ENCODE measurements around the gene NEK7.
"Not testable (repeated sequence)": the region's sequence is repeated elsewhere in the genome, so short reads cannot be mapped to it uniquely, and the experiment has no call there.

Gene NEK7

GRCh38 chr1:198187973-198188588, 31.3 kb downstream of the NEK7 start:
- in situ Hi-C loops (cut with HindIII; ENCODE audit: low pct_ligation_motif_present, low pct_unique_long_range_greater_than_20kb, low sequenced_read_pairs): no loop called here

GRCh38 chr1:198191117-198191516, 34.3 kb downstream of the NEK7 start:
- in situ Hi-C loops (cut with HindIII; ENCODE audit: low pct_ligation_motif_present, low pct_unique_long_range_greater_than_20kb, low sequenced_read_pairs): no loop called here
- DNase-seq: no peak

More at GRCh38 chr1:198187973-198188588, 31.3 kb downstream of the NEK7 start:
- no peak for DNase-seq

DNA sequence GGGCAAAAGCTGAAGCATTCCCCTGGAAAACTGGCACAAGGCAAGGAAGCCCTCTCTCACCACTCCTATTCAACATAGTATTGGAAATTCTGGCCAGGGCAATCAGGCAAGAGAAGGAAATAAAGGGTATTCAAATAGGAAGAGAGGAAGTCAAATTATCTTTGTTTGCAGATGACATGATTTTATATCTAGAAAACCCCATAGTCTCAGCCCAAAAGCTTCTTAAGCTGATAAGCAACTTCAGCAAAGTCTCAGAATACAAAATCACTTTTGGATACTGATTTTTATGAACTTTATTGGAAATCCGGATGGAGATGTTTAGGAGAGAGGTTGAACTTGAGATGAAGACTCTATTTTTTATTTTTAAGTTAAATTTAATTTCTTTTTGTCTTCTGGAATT, 37.1 kb downstream of the NEK7 start:
- in situ Hi-C loops (cut with HindIII; ENCODE audit: low pct_ligation_motif_present, low pct_unique_long_range_greater_than_20kb, low sequenced_read_pairs); DNase-seq: not testable (repeated sequence)

DNA sequence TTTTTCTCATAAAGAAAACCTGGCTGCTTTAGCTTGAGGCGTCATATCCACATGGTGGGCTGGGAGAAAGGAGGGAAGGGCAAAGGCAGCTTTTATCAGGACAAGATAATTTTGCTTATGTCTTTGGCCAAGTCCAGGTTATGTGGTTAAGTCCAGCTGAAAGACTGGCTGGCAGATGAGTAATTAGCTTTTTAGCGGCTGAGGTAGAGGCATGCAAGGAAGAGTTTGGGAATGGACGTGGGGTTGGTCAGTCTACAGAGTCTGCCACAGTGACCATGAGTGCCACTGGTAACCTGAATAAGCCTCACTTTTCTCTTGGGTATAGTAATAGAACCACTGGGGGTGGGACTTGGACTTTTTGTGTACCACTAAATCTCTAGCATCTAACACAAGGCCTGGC, 39.8 kb downstream of the NEK7 start:
- in situ Hi-C loops (cut with HindIII; ENCODE audit: low pct_ligation_motif_present, low pct_unique_long_range_greater_than_20kb, low sequenced_read_pairs): no loop called here
- DNase-seq: no peak

DNA sequence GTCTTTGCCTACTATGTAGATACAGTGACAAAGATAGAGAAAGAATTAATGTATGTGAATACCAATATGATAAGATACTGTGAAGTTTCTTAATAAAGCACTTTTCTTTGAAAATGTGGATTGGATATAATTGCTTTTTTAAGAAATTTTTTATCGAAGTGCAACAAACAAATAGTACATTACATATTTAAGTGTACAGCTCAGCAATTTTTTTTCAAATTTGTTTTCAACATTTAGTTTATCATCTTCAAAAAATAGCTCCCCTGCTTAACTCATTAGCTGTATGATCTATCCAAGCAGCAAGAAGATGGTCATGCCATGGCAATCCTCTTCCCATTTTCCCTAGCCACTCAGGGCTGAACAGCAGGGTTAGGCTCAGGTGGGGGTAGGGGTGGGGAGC, 40.5 kb downstream of the NEK7 start:
- no peak for DNase-seq
- in situ Hi-C loops (cut with HindIII; ENCODE audit: low pct_ligation_motif_present, low pct_unique_long_range_greater_than_20kb, low sequenced_read_pairs): no loop called here

GRCh38 chr1:198199105-198199504, 42.3 kb downstream of the NEK7 start:
- no peak for DNase-seq
- in situ Hi-C loops (cut with HindIII; ENCODE audit: low pct_ligation_motif_present, low pct_unique_long_range_greater_than_20kb, low sequenced_read_pairs): no loop called here

DNA sequence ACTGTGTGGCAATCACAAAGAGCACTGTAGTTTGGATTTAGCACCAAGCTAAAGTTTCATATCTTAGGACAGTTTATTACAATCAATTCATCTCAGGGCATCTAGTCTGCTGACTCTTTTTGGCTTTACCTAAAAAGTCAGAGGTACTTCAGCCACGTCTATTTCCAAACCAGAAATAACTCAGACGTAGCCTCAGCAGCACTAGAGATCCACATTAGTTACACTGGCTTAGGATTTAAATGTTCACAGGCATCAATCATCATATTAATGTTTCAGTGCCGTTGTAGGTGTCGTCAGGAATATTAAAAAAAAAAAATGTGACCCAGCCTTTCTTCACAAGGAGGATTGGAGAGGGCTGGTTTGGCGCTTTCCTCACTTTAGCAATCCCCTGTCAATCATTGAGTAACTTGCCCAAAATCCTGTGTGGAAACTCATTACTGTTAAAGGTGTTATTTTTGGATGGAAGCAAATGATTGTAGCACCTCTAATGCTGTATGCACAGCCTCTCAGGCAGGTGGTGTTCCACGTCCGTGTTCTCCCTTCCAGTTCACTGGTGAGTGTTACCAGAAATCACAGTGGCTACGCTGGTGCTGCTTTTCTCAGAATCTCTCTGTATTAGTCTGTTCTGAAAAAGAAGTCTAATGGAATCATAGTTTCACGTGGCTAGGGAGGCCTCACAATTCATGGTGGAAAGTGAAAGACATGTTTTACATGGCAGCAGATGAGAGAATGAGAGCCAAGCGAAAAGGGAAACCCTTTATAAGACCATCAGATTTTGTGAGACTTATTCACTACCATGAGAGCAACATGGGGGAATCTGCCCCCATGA, 45.4 kb downstream of the NEK7 start:
- DNase-seq: no peak
- in situ Hi-C loops (cut with HindIII; ENCODE audit: low pct_ligation_motif_present, low pct_unique_long_range_greater_than_20kb, low sequenced_read_pairs): no loop called here

DNA sequence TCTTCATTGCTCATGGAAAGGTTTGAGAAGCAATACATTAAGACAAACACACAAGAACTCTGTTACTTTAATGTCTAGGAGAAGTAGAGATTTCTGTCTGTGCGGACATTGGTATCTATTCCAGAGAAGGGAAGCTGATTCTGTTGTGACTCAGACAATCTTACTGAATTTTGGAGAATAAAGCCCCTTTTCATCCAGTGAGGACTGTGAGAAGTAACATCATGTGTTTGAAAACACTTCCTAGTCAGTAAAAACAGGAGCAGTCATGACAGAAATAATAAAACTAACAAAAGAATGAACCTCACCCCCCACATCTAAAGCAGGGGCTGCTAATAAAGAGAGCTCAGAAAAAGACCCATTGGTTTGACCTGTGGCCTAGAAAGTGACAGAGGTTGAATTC, 46.6 kb downstream of the NEK7 start:
- DNase-seq: no peak
- in situ Hi-C loops (cut with HindIII; ENCODE audit: low pct_ligation_motif_present, low pct_unique_long_range_greater_than_20kb, low sequenced_read_pairs): no loop called here

DNA sequence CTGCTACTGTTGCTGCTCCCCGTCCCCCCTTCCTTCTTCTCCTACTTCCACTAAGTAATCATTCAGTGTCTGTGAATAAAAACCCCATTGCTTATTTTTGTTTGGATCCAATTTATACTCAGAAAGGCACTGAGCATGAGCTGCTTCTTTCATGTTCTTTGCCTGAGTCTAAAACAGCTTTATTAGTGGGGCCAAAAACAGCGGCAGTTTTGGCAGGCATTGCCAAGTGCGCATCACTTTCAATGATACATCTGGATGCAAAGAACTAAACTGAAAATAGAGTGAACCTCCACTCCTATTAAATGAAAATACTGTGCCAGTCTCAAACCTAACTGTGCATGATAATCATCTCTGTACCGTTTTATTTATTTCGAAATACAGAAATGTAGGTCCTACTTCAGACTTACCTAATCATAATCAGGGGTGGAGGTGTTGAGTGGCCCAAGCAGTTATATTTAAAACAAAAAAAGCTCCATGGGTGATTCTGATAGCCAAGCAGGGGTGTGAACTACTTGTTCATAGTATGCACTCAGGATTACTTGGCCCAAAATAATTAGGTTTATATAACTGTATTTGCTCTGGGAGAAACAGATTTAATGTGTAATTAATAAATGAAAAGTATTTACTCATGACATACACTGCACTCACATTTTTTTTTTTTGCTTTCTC, 48.4 kb downstream of the NEK7 start:
- no peak for DNase-seq
- in situ Hi-C loops (cut with HindIII; ENCODE audit: low pct_ligation_motif_present, low pct_unique_long_range_greater_than_20kb, low sequenced_read_pairs): no loop called here

GRCh38 chr1:198206292-198206691, 49.5 kb downstream of the NEK7 start:
- in situ Hi-C loops (cut with HindIII; ENCODE audit: low pct_ligation_motif_present, low pct_unique_long_range_greater_than_20kb, low sequenced_read_pairs): no loop called here
- DNase-seq: no peak

DNA sequence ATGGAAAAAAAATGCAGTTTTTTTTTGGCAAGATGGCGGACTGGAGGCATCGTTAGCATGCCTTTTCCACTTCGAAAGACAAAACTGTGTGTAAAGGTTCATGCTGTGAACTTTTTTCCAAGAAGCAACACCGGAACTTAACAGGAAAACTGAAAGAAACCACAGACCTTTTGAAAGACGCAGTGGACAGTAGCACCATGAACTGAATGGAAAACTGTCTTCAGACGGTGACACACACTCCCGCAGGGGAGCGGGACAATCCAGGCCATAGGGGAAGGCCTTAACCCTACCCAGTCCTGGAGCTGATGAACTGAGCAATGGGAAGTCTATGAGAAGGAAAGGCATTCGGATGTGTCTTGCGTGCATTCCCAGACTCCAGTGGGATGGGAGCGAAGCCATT, 54.9 kb downstream of the NEK7 start:
- in situ Hi-C loops (cut with HindIII; ENCODE audit: low pct_ligation_motif_present, low pct_unique_long_range_greater_than_20kb, low sequenced_read_pairs): no loop called here
- DNase-seq: no peak

DNA sequence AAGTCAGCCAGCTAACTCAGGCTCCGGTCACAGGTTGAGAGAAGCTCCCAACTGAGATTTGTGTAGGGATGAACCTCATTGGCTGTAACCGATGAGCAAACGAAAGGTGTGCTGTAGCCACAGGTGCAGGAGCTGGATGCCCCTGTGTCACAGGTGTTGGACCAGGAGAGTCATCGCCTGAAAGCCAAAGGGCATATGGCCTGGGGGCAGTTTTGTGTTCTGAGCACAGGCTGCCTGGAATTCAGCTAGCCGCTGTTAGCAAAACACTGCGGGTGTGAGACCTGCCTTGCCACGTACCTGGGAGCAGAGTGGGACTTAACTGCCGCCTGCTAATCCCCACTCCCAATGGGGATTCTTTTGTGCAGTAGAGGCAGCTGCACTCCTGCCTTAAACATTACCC, 55.3 kb downstream of the NEK7 start:
- in situ Hi-C loops (cut with HindIII; ENCODE audit: low pct_ligation_motif_present, low pct_unique_long_range_greater_than_20kb, low sequenced_read_pairs): no loop called here
- no peak for DNase-seq

DNA sequence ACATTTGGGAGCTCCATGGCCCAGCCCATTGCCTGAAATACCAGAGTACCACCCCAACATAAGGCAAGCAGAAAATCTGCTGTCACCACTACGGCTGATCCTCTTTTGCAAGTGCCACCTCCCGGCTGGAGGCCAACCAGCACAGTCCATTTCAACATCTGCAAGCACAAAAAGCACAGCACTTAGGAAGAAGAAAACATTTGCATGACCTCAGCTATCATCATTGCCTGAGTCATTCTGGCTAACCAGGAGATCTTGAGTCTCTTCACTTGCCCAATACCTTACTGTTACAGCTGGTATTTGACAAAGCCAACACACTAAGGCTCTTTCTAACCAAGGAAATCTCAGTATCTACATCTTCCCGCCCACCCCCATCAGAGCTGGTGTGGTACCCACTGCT, 55.9 kb downstream of the NEK7 start:
- in situ Hi-C loops (cut with HindIII; ENCODE audit: low pct_ligation_motif_present, low pct_unique_long_range_greater_than_20kb, low sequenced_read_pairs): no loop called here
- DNase-seq: no peak

DNA sequence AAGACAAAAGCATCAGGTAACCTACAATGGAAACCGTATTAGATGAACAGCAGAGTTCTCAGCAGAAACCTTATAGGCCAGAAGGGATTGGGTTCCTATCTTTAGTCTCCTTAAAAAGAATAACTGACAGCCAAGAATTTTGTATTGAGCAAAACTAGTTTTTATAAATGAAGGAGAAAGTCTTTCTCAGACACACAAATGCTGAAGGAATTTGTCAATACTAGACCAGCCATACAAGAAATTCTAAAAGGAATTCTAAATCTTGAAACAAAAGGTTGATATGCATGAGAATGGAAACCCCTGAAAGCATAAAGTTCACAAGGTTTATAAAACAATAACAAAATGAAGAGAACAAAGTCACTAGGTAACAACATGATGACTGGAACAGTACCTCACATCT, 58.1 kb downstream of the NEK7 start:
- in situ Hi-C loops (cut with HindIII; ENCODE audit: low pct_ligation_motif_present, low pct_unique_long_range_greater_than_20kb, low sequenced_read_pairs): no loop called here
- no peak for DNase-seq

DNA sequence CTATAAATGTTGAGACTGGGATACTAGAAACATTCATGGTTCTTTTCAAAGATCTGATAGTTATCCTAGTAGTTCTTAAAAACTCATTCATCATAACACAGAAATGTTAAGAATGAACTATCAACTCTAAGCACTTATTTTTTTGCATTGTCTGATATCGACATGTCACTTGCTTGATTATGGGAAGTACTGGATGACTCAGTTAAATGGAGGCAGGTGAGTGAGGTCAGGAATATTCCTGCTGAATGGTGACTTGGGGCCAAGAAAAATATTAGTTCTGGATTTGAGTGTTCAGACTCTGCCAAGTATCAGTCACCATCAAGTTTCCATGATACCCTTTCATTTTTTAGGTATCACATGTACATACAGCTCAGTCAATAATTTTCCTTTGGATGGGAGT, 63.6 kb downstream of the NEK7 start:
- no peak for DNase-seq
- in situ Hi-C loops (cut with HindIII; ENCODE audit: low pct_ligation_motif_present, low pct_unique_long_range_greater_than_20kb, low sequenced_read_pairs): no loop called here

DNA sequence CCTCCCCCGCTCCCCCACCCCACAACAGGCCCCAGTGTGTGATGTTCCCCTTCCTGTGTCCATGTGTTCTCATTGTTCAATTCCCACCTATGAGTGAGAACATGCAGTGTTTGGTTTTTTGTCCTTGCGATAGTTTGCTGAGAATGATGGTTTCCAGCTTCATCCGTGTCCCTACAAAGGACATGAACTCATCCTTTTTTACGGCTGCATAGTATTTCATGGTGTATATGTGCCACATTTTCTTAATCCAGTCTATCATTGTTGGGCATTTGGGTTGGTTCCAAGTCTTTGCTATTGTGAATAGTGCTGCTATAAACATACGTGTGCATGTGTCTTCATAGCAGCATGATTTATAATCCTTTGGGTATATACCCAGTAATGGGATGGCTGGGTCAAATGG, 70.2 kb downstream of the NEK7 start:
- DNase-seq; in situ Hi-C loops (cut with HindIII; ENCODE audit: low pct_ligation_motif_present, low pct_unique_long_range_greater_than_20kb, low sequenced_read_pairs): not testable (repeated sequence)

- in situ Hi-C loops (cut with HindIII; ENCODE audit: low pct_ligation_motif_present, low pct_unique_long_range_greater_than_20kb, low sequenced_read_pairs): not testable (repeated sequence)
Observed at GRCh38 chr1:198227454-198227853, 70.7 kb downstream of the NEK7 start.

DNA sequence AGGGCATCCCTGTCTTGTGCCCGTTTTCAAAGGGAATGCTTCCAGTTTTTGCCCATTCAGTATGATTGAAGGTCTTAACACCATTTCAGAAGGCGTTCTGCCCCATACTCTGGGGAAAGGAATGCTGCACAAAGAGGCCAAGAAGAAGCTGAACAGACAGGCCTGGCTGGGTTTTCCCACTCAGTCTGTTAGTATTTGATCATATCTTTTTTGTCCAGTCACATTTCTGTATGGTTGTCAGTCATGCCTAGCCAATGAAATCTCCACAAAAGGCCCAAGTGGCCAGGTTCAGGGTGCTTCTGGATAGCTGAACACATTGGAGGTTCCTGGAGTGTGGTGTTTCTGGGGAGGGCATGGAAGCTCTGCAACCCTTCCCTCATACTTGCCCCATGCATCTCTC, 72.1 kb downstream of the NEK7 start:
- in situ Hi-C loops (cut with HindIII; ENCODE audit: low pct_ligation_motif_present, low pct_unique_long_range_greater_than_20kb, low sequenced_read_pairs): no loop called here

More at GRCh38 chr1:198227454-198227853, 70.7 kb downstream of the NEK7 start:
- not testable (repeated sequence) for DNase-seq

DNA sequence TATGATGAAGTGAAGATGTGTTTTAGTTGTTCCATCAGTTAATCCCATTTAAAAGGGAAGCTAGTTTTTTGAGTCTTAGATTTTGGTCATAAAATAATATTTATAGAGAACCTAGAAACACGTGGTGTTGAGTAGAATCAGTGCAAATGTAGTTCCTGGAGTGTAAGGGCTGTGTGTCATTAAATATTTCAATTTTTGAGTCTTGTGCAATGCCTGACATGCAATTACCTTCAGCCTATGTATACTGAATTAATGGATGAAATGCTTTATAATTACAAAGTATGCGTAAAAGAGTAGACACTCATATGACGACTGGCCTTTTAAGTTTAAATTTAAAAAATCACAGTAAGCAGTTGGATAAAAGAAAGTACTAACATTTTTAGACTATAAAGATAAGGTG, 75.0 kb downstream of the NEK7 start:
- in situ Hi-C loops (cut with HindIII; ENCODE audit: low pct_ligation_motif_present, low pct_unique_long_range_greater_than_20kb, low sequenced_read_pairs): no loop called here
- no peak for DNase-seq

More for the DNA sequence above, 72.1 kb downstream of the NEK7 start:
- DNase-seq: no peak

GRCh38 chr1:198232378-198232777, 75.6 kb downstream of the NEK7 start:
- no peak for DNase-seq
- in situ Hi-C loops (cut with HindIII; ENCODE audit: low pct_ligation_motif_present, low pct_unique_long_range_greater_than_20kb, low sequenced_read_pairs): no loop called here

Data from ACHN (cell line).